PC-9 (cell line): ENCODE data around the gene LCN10. TPM values are rescaled to one million over a fixed set of nuclear protein-coding genes. Genes with fewer than 3 reads are reported as not detected.

Experiments used
- BruUV-seq: library from RNA; stranded (reverse); fragments of 400-500 nt; replicated peaks from 2 replicates; lab custom pipeline; 2021; lab: Mats Ljungman, UMichigan
- CTCF ChIA-PET: fragments of 300-600 bp; sonication (Branson Sonifier 250); formaldehyde crosslinking; loops from one replicate; lab custom pipeline; 2022; ENCODE audit warnings: antibody characterized with exemption; lab: Charles Lee
- POLR2A ChIA-PET: fragments of 300-600 bp; sonication (Branson Sonifier 250); formaldehyde crosslinking; loops from one replicate; lab custom pipeline; 2022; ENCODE audit warnings: antibody characterized with exemption; ENCODE audit not compliant: unreplicated experiment; lab: Charles Lee
- DNase-seq, 2 experiments: peaks; one replicate each; pipeline versions ENCODE4 v3.0.0 to v3.0.0-alpha.2; 2015 to 2022; ENCODE audit warnings: mixed read lengths in 1 of 2
- H2AFZ ChIP-seq: fragments of 200-600 bp; sonication (generic); 2 replicates; pipeline ENCODE4 v1.8.1; 2017; ENCODE audit warnings: antibody characterized with exemption
- H3F3A ChIP-seq: fragments of 200-600 bp; sonication (generic); 2 replicates; pipeline ENCODE4 v1.8.1; 2017; ENCODE audit warnings: antibody characterized with exemption, mild to moderate bottlenecking, low read depth; ENCODE audit not compliant: insufficient read depth
- H3K27ac ChIP-seq: fragments of 200-600 bp; sonication (generic); 2 replicates; pipeline ENCODE4 v1.6.1; 2016; ENCODE audit warnings: mixed run types
- H3K27me3 ChIP-seq: fragments of 200-600 bp; sonication (generic); 2 replicates; pipeline ENCODE4 v1.6.1; 2016; ENCODE audit warnings: low read depth, mixed run types; ENCODE audit not compliant: insufficient read depth
- H3K36me3 ChIP-seq: fragments of 200-600 bp; sonication (generic); 2 replicates; pipeline ENCODE4 v1.6.1; 2016; ENCODE audit warnings: low read depth, mixed run types
- H3K4me1 ChIP-seq: fragments of 200-600 bp; sonication (generic); replicated peaks from 2 replicates; pipeline ENCODE4 v1.6.1; 2016; ENCODE audit warnings: mixed run types; ENCODE audit not compliant: insufficient read depth
- H3K4me2 ChIP-seq: fragments of 200-600 bp; sonication (generic); 2 replicates; pipeline ENCODE4 v1.6.1; 2017; ENCODE audit warnings: mixed run types
- H3K4me3 ChIP-seq: fragments of 200-600 bp; sonication (generic); 2 replicates; pipeline ENCODE4 v1.6.1; 2016; ENCODE audit warnings: mixed run types
- H3K79me2 ChIP-seq: fragments of 200-600 bp; sonication (generic); 2 replicates; pipeline ENCODE4 v1.6.1; 2017; ENCODE audit warnings: low read depth, mixed run types
- H3K9me2 ChIP-seq: fragments of 200-600 bp; sonication (generic); 2 replicates; pipeline ENCODE4 v1.8.1; 2017; ENCODE audit warnings: mild to moderate bottlenecking; ENCODE audit not compliant: insufficient read depth
- H3K9me3 ChIP-seq: fragments of 200-600 bp; sonication (generic); 2 replicates; pipeline ENCODE4 v1.8.1; 2016; ENCODE audit warnings: low read depth; ENCODE audit not compliant: insufficient read depth
- H4K20me1 ChIP-seq: fragments of 200-600 bp; sonication (generic); 2 replicates; pipeline ENCODE4 v1.8.1; 2017; ENCODE audit not compliant: insufficient read depth
- EZH2 ChIP-seq: fragments of 200-600 bp; sonication (generic); IDR thresholded peaks from 2 replicates; pipeline ENCODE4 v1.8.0; 2017; ENCODE audit warnings: antibody characterized with exemption, low read depth
- intact Hi-C: fragments of 100-400 bp; cut with micrococcal nuclease; formaldehyde crosslinking; loops from one replicate; pipeline ENCODE4 v1.10.0; 2022; ENCODE audit not compliant: unreplicated experiment
- total RNA-seq: library from RNA; stranded (reverse); gene quantifications from 2 replicates; pipeline ENCODE4 v1.2.3, GENCODE V29; 2021
- TF ChIP-seq, protein P1 (sequence below): fragments of 200-600 bp; sonication (generic); conservative IDR thresholded peaks from 2 replicates; pipeline ENCODE4 v1.6.1; 2017; ENCODE audit warnings: mixed run types, antibody characterized with exemption, mild to moderate bottlenecking, moderate library complexity

The LCN10 gene
- total RNA-seq, 1 experiment from 2014 or later: 0.94 TPM

DNA sequence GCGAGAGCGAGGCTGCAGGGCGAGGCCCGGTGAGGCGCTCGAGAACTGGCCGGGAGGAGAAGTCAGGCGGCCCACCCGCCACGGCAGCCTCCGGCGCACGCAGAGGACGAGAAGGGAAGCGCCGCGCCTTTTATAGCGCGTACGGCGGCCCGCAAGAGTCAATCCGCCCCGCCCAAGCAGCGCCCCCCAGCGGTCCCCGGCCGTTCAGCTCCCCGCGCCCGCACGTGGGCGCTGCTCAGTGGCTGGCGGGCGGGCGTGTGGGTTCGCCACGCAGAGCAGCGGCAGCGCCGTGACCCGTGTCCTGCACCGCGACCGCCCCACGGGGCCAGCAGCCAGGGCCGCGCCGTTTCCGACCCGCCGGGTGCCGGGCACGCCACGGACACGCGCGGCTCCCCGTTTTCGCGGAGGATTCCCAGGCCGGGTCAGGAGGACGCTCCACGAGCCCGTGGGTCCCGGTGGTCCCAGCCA is 14.6 kb downstream of the LCN10 start:
- intact Hi-C loops: loop anchor here (10.0 kb wide), 1 partner anchor 53 kb away; no protein-coding TSS in a partner anchor
- TF ChIP-seq, protein P1, sequence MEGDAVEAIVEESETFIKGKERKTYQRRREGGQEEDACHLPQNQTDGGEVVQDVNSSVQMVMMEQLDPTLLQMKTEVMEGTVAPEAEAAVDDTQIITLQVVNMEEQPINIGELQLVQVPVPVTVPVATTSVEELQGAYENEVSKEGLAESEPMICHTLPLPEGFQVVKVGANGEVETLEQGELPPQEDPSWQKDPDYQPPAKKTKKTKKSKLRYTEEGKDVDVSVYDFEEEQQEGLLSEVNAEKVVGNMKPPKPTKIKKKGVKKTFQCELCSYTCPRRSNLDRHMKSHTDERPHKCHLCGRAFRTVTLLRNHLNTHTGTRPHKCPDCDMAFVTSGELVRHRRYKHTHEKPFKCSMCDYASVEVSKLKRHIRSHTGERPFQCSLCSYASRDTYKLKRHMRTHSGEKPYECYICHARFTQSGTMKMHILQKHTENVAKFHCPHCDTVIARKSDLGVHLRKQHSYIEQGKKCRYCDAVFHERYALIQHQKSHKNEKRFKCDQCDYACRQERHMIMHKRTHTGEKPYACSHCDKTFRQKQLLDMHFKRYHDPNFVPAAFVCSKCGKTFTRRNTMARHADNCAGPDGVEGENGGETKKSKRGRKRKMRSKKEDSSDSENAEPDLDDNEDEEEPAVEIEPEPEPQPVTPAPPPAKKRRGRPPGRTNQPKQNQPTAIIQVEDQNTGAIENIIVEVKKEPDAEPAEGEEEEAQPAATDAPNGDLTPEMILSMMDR: peak; percentile 78
- no peak for TF ChIP-seq EZH2
- CTCF ChIA-PET: interaction anchor here (0.6 to 1.0 kb wide), 2 partner anchors 14 to 103 kb away, joined by 3 read pairs; partner anchors contain the start of gene LCN10

DNA sequence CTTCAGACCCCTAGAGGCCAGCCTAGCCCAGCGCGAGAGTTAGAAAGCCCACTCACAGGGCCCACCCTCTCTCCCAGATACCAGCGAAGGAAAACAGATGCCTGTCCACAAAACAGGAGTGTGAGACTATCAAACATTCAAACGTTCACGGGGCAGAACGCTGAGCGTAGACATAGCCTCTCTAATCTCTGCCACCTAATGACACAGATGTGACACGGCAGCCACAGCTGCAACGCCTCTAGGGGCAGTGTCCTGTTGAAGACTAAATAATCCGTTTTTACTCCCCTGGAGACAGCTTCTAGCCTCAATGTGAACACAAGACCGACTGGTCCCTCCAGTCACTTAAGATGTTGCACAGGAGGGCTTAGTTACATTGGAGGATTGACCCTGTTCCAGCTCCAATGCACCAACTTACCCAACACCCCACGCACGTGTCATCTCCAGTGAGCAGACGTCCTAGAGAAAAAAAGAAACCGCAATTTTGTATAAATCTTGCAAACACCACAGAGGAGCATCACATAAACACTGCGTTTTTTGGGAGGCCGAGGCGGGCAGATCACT is 16.0 kb downstream of the LCN10 start:
- peaks cover 71% of the 10 kb centered on the region for H3K79me2 ChIP-seq
- no peaks in the 10 kb centered on the region for H3K27me3 ChIP-seq
- DNase-seq: peak in 1 of 2 experiments; percentile 64
- H4K20me1 ChIP-seq: peaks cover 57% of the 10 kb centered on the region
- no peaks in the 10 kb centered on the region for H3K9me3 ChIP-seq
- peaks cover 34% of the 10 kb centered on the region for H3K36me3 ChIP-seq
- H2AFZ ChIP-seq: no peak overlapping the region
- H3K9me2 ChIP-seq: no peaks in the 10 kb centered on the region
- peak overlapping the region; percentile 17 for H3K27ac ChIP-seq
- H3F3A ChIP-seq: peaks cover 74% of the 10 kb centered on the region
- intact Hi-C loops: loop anchor here (2.0 to 10.0 kb wide), 2 partner anchors 32 to 52 kb away; no protein-coding TSS in a partner anchor
- CTCF ChIA-PET: interaction anchor here (0.8 kb wide), 1 partner anchor 33 kb away, joined by 3 read pairs; no protein-coding TSS in a partner anchor
- BruUV-seq: no TSS peak
- peaks cover 27% of the 10 kb centered on the region for H3K4me1 ChIP-seq
- H3K4me2 ChIP-seq: peak overlapping the region; percentile 98
- TF ChIP-seq, protein P1: peak; percentile 54
- TF ChIP-seq EZH2: no peak
- H3K4me3 ChIP-seq: peak overlapping the region; percentile 99
- POLR2A ChIA-PET: interaction anchor here (0.6 to 0.8 kb wide), 2 partner anchors 53 to 360 kb away, joined by 4 to 20 read pairs; no protein-coding TSS in a partner anchor

More for the DNA sequence above, 14.6 kb downstream of the LCN10 start:
- peak overlapping the region; percentile 96 for H2AFZ ChIP-seq
- H3K36me3 ChIP-seq: peaks cover 34% of the 10 kb centered on the region
- H3K4me2 ChIP-seq: peak overlapping the region; percentile 98
- peak overlapping the region; percentile 99 for H3K4me3 ChIP-seq
- H3K9me2 ChIP-seq: no peaks in the 10 kb centered on the region
- H4K20me1 ChIP-seq: peaks cover 43% of the 10 kb centered on the region
- H3K79me2 ChIP-seq: peaks cover 71% of the 10 kb centered on the region
- peaks cover 66% of the 10 kb centered on the region for H3F3A ChIP-seq
- no peaks in the 10 kb centered on the region for H3K9me3 ChIP-seq
- peak overlapping the region; percentile 17; the same call in 1 of the 2 replicates for H3K27ac ChIP-seq
- no peaks in the 10 kb centered on the region for H3K27me3 ChIP-seq
- DNase-seq: peak; percentile 47 to 90
- peaks cover 27% of the 10 kb centered on the region for H3K4me1 ChIP-seq
- no TSS peak for BruUV-seq
- POLR2A ChIA-PET: interaction anchor here (0.6 kb wide), 2 partner anchors 18 to 84 kb away, joined by 3 read pairs; no protein-coding TSS in a partner anchor

DNA sequence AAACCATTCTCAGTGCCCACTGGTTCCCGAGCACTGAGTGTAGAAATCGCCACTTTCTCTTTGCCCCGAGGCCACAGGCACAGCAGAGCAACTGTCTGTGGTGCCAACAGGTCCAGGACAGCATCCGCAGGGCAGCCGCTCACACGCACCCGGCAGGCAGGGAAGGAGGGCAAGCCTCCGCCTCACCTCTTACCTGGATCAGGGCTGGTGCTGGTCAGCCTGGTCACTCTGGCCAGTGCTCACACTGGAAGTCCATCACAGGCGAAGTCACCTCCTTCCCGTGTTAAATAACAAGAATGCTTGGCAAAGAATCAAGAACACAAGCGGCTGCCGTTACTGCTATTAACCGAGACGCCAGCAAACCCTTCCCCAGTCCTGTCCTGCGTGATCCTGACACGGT is 16.6 kb downstream of the LCN10 start:
- Histone ChIP-seq H3K27ac (peak overlapping the region; percentile 17), H3K4me1 (peaks cover 27% of the 10 kb centered on the region), H3K9me3 (no peaks in the 10 kb centered on the region), H3K4me2 (peak overlapping the region; percentile 98), H3K36me3 (peaks cover 34% of the 10 kb centered on the region), H3K9me2 (no peaks in the 10 kb centered on the region), H4K20me1 (peaks cover 63% of the 10 kb centered on the region), H3K4me3 (peak overlapping the region; percentile 99; the same call in 1 of the 2 replicates), H3F3A (peaks cover 76% of the 10 kb centered on the region), H3K27me3 (no peaks in the 10 kb centered on the region), H3K79me2 (peaks cover 66% of the 10 kb centered on the region), H2AFZ (no peak overlapping the region)
- DNase-seq: no peak
- ChIA-PET POLR2A (interaction anchor here (0.6 to 0.8 kb wide), 2 partner anchors 50 to 54 kb away, joined by 4 read pairs; no protein-coding TSS in a partner anchor), CTCF (interaction anchor here (0.8 kb wide), 1 partner anchor 32 kb away, joined by 3 read pairs; no protein-coding TSS in a partner anchor)
- no TSS peak for BruUV-seq
- intact Hi-C loops: loop anchor here (2.0 to 10.0 kb wide), 2 partner anchors 31 to 51 kb away; no protein-coding TSS in a partner anchor
- TF ChIP-seq, protein P1: no peak
- TF ChIP-seq EZH2: no peak
